Ovary (tissue), 9 donors: ENCODE measurements around the gene ZNF75A. TPM values are rescaled to one million over a fixed set of nuclear protein-coding genes. Genes with fewer than 3 reads are reported as not detected.

Experiments
- DNase-seq, 5 donors: peaks; one replicate each; pipeline ENCODE4 v3.0.0-alpha.2; 2019 to 2020
- H3K27ac ChIP-seq, 2 donors: fragments of 200-600 bp; one replicate each; pipeline versions ENCODE4 v1.5.1 to v1.8.0; 2019 to 2022
- H3K27me3 ChIP-seq: fragments of 200-600 bp; one replicate; pipeline ENCODE4 v1.8.0; 2022
- H3K36me3 ChIP-seq: fragments of 200-600 bp; sonication (generic); one replicate; pipeline ENCODE4 v1.5.1; 2019
- H3K4me1 ChIP-seq: one replicate; pipeline ENCODE4 v1.8.1; 2013; ENCODE audit warnings: mild to moderate bottlenecking, moderate library complexity; ENCODE audit not compliant: insufficient read depth
- H3K4me3 ChIP-seq: fragments of 200-600 bp; sonication (generic); one replicate; pipeline ENCODE4 v1.5.1; 2017
- H3K9me3 ChIP-seq, 2 donors: fragments of 200-600 bp in 1 of 2; sonication (generic) in 1 of 2; one replicate each; pipeline versions ENCODE4 v1.5.1 to v1.8.1; 2013 to 2019; ENCODE audit warnings: mild to moderate bottlenecking in 1 of 2, moderate library complexity in 1 of 2
- CTCF ChIP-seq, 3 donors: fragments of 450-650 bp in 2 of 3; fragments of 200-600 bp in 1 of 3; IDR thresholded peaks; one replicate each; pipeline versions ENCODE4 v1.5.1 to v1.8.0; 2016 to 2022; ENCODE audit warnings: antibody characterized with exemption in 3 of 3, mild to moderate bottlenecking in 1 of 3
- EP300 ChIP-seq: sonication (generic); formaldehyde crosslinking; IDR thresholded peaks from one replicate; pipeline ENCODE4 v1.6.1; 2017; ENCODE audit warnings: antibody characterized with exemption
- POLR2A ChIP-seq: fragments of 450-650 bp; IDR thresholded peaks from one replicate; pipeline ENCODE4 v1.6.1; 2017; ENCODE audit warnings: antibody characterized with exemption, mild to moderate bottlenecking, moderate library complexity
- WGBS, 3 donors: extraction: QIAGEN DNeasy Blood & Tissue Kit in 1 of 3; methylation state at CpG; one replicate each; pipeline versions ENCODE4 v1.1.5 to v1.1.7; 2013 to 2017; 5-methylcytosine and 5-hydroxymethylcytosine counted together
- intact Hi-C, 4 donors: fragments of 100-400 bp; cut with DNase I; formaldehyde crosslinking; loops; one replicate each; pipeline versions ENCODE4 v1.11.0 to v1.15.1; 2022 to 2023
- polyA plus RNA-seq, 2 donors: library from polyadenylated mRNA; stranded (reverse); fragments of 200-250 nt in 1 of 2; fragments of 350-450 nt in 1 of 2; fragmentation: Illumina TruSeq in 1 of 2; extraction: RNeasy Lipid Tissue Mini Kit (QIAGEN cat#74804) in 1 of 2; gene quantifications; one replicate each; pipeline ENCODE4 v1.2.3, GENCODE V29; 2013 to 2014
- total RNA-seq, 7 donors: library from RNA; depleted of rRNA in 2 of 7; stranded (reverse); fragments of >200 nt in 2 of 7; fragmentation: NEBNext Ultra II Directional in 3 of 7; extraction: Animal tissue kit (Norgen Biotek cat#: 25700) in 3 of 7; gene quantifications; one replicate each; pipeline versions ENCODE4 v1.1.0 to v1.2.4, GENCODE V29; 2016 to 2023
- donor health status: DM: no; HTN: no; CAD: no; lungs with moderate emphysema.
- donor health status: DM: no; HTN: no; CAD: no.
- donor health status: Bipolar disorder and iron deficiency.
- donor health status: DM: yes; HTN: yes; CAD: no.
- donor health status: DM: no; HTN: no; CAD: no.
- donor health status: DM: yes; HTN: yes; CAD: no.

Gene ZNF75A
- total and polyA plus RNA-seq, 9 donors: 17.5 to 50.1 (median 33.3) TPM

- H3K4me3 ChIP-seq: no peak overlapping the region
- no peak overlapping the region for H3K27ac ChIP-seq
- H3K27me3 ChIP-seq: no peaks in the 10 kb centered on the region
- no peaks in the 10 kb centered on the region for H3K4me1 ChIP-seq
- DNase-seq: no peak
- no peaks in the 10 kb centered on the region for H3K36me3 ChIP-seq
- intact Hi-C loops: no loop called here
- 33 to 48% (median 38%) methylated on average over 4 of the region's 4 CpGs for WGBS, 3 donors
- no peak for TF ChIP-seq POLR2A
- H3K9me3 ChIP-seq: no peaks in the 10 kb centered on the region
Measured at GRCh38 chr16:3274490-3274889, 30.8 kb upstream of the ZNF75A start.

GRCh38 chr16:3274947-3275346 is 30.4 kb upstream of the ZNF75A start:
- Histone ChIP-seq H3K27ac (no peak overlapping the region), H3K27me3 (no peaks in the 10 kb centered on the region), H3K4me1 (no peaks in the 10 kb centered on the region), H3K4me3 (no peak overlapping the region), H3K9me3 (no peaks in the 10 kb centered on the region), H3K36me3 (no peaks in the 10 kb centered on the region)
- no peak for DNase-seq
- no peak for TF ChIP-seq POLR2A
- TF ChIP-seq EP300: no peak
- TF ChIP-seq CTCF (IDR thresholded peaks at IDR 0.05): no peak
- intact Hi-C loops: no loop called here

GRCh38 chr16:3276679-3277078 is 28.6 kb upstream of the ZNF75A start:
- no peak for DNase-seq
- WGBS, 3 donors: 75 to 88% (median 81%) methylated on average over 5 of the region's 5 CpGs
- Histone ChIP-seq H3K27me3 (no peaks in the 10 kb centered on the region), H3K9me3 (no peaks in the 10 kb centered on the region), H3K4me3 (no peak overlapping the region), H3K36me3 (no peaks in the 10 kb centered on the region), H3K27ac (no peak overlapping the region), H3K4me1 (no peaks in the 10 kb centered on the region)
- intact Hi-C loops: no loop called here
- TF ChIP-seq POLR2A (no peak), CTCF (IDR thresholded peaks at IDR 0.05) (no peak), EP300 (no peak)

GRCh38 chr16:3281222-3281820 is 24.0 kb upstream of the ZNF75A start:
- WGBS, 3 donors: 91 to 96% (median 92%) methylated on average over 6 of the region's 6 CpGs
- Histone ChIP-seq H3K4me3 (no peak overlapping the region), H3K36me3 (peaks cover 3% of the 10 kb centered on the region), H3K27me3 (no peaks in the 10 kb centered on the region), H3K27ac (no peak overlapping the region), H3K9me3 (peaks cover 0 to 3% of the 10 kb centered on the region in 2 donors), H3K4me1 (peaks cover 8% of the 10 kb centered on the region)
- TF ChIP-seq CTCF (IDR thresholded peaks at IDR 0.05) (no peak), POLR2A (no peak), EP300 (no peak)
- intact Hi-C loops: loop anchor here in 1 of 4 donors (10.0 kb wide), 2 partner anchors 123 to 257 kb away; partner anchors contain the start of genes HCFC1R1, THOC6, TNFRSF12A and ZNF174
- no peak for DNase-seq

- Histone ChIP-seq H3K4me3 (peak overlapping the region; percentile 97), H3K27me3 (no peaks in the 10 kb centered on the region), H3K4me1 (peaks cover 8% of the 10 kb centered on the region), H3K9me3 (peaks cover 0 to 5% of the 10 kb centered on the region in 2 donors), H3K27ac (peak overlapping the region; percentile 92 to 100), H3K36me3 (peaks cover 3% of the 10 kb centered on the region)
- no peak for DNase-seq
- 12 to 16% (median 15%) methylated on average over 26 to 29 of the region's 29 CpGs for WGBS, 3 donors
- intact Hi-C loops: loop anchor here in 1 of 4 donors (10.0 kb wide), 2 partner anchors 123 to 257 kb away; partner anchors contain the start of genes HCFC1R1, THOC6, TNFRSF12A and ZNF174
- no peak for TF ChIP-seq EP300
- no peak for TF ChIP-seq POLR2A
- TF ChIP-seq CTCF (IDR thresholded peaks at IDR 0.05): no peak
Measured at GRCh38 chr16:3282103-3282729, 23.1 kb upstream of the ZNF75A start.
